DOHH2 (cell line): ENCODE results near the gene GRIN2A.

Source experiments
- H3F3A ChIP-seq: fragments of 200-600 bp; sonication (generic), shearing (Covaris generic); 2 replicates; pipeline ENCODE4 v1.6.0; 2016; ENCODE audit warnings: antibody characterized with exemption, mild to moderate bottlenecking; ENCODE audit not compliant: control insufficient read depth, insufficient read depth
- H3K27ac ChIP-seq: fragments of 200-600 bp; sonication (generic); 2 replicates; pipeline ENCODE4 v1.5.1; 2014; ENCODE audit warnings: low read depth, mild to moderate bottlenecking, low read length, moderate library complexity
- H3K27me3 ChIP-seq: fragments of 200-600 bp; sonication (generic); 2 replicates; pipeline ENCODE4 v1.6.1; 2014; ENCODE audit warnings: mild to moderate bottlenecking, low read length, mixed read lengths; ENCODE audit not compliant: control insufficient read depth
- H3K36me3 ChIP-seq: fragments of 200-600 bp; sonication (generic); 2 replicates; pipeline ENCODE4 v1.6.1; 2014; ENCODE audit warnings: mild to moderate bottlenecking, low read length, moderate library complexity, mixed read lengths; ENCODE audit not compliant: control insufficient read depth
- H3K4me1 ChIP-seq: fragments of 200-600 bp; sonication (generic); 2 replicates; pipeline ENCODE4 v1.6.1; 2014; ENCODE audit warnings: mild to moderate bottlenecking, low read length, mixed read lengths; ENCODE audit not compliant: control insufficient read depth
- H3K4me2 ChIP-seq: fragments of 200-600 bp; sonication (generic); 2 replicates; pipeline ENCODE4 v1.6.0; 2014; ENCODE audit warnings: mild to moderate bottlenecking, low read length, moderate library complexity
- H3K4me3 ChIP-seq: fragments of 200-600 bp; sonication (generic); 2 replicates; pipeline ENCODE4 v1.5.1; 2014; ENCODE audit warnings: mild to moderate bottlenecking, low read length, mixed read lengths
- H3K79me2 ChIP-seq: fragments of 200-600 bp; sonication (generic); 2 replicates; pipeline ENCODE4 v1.6.1; 2014; ENCODE audit warnings: mild to moderate bottlenecking, low read length, mixed read lengths; ENCODE audit not compliant: control insufficient read depth
- H3K9me2 ChIP-seq: fragments of 200-600 bp; sonication (generic); replicated peaks from 2 replicates; pipeline ENCODE4 v1.6.1; 2014; ENCODE audit warnings: mild to moderate bottlenecking, low read length, mixed read lengths; ENCODE audit not compliant: control insufficient read depth
- H3K9me3 ChIP-seq: fragments of 200-600 bp; sonication (generic); 2 replicates; pipeline ENCODE4 v1.6.1; 2014; ENCODE audit warnings: antibody characterized with exemption, low read length, mixed read lengths; ENCODE audit not compliant: control insufficient read depth, insufficient read depth
- H4K20me1 ChIP-seq: fragments of 200-600 bp; sonication (generic); 2 replicates; pipeline ENCODE4 v1.6.0; 2014; ENCODE audit warnings: low read depth, mild to moderate bottlenecking, antibody characterized with exemption, low read length, moderate library complexity; ENCODE audit not compliant: control insufficient read depth, insufficient read depth
- CTCF ChIP-seq: fragments of 200-600 bp; sonication (generic); IDR thresholded peaks from one replicate; pipeline ENCODE4 v1.5.1; 2014; ENCODE audit warnings: antibody characterized with exemption, mild to moderate bottlenecking, low read depth, low read length; ENCODE audit not compliant: poor library complexity, severe bottlenecking
- EZH2phosphoT487 ChIP-seq: fragments of 200-600 bp; sonication (generic); IDR thresholded peaks from 2 replicates; pipeline ENCODE4 v1.6.1; 2017; ENCODE audit warnings: borderline replicate concordance, mild to moderate bottlenecking, antibody characterized with exemption, low read length, moderate library complexity, mixed read lengths

Gene GRIN2A

DNA sequence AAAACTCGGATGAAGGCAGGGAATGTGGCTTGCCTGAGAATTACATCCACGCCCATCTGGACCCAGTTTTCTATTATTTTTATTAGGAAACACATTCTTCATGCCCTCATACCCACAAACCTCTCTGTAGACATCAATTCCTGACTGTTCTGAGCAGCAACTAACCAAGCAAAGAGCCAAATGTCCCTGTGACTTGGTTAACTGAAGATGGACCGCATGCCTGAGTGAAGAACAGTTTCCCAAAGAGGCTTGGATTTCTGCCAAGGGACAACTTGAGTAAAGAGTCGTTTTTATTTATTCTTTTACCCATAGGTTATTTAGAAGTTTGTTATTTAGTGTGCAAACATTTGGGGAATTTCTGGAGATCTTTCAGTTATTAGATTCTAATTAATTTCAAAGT is 259.8 kb downstream of the GRIN2A start:
- H4K20me1 ChIP-seq = no peaks in the 10 kb centered on the region
- H3K9me3 ChIP-seq = no peaks in the 10 kb centered on the region
- no peak overlapping the region for H3K4me2 ChIP-seq
- no peaks in the 10 kb centered on the region for H3K9me2 ChIP-seq
- H3K36me3 ChIP-seq = no peaks in the 10 kb centered on the region
- TF ChIP-seq EZH2phosphoT487 (no peak), CTCF (no peak)
- no peak overlapping the region for H3K27ac ChIP-seq
- no peaks in the 10 kb centered on the region for H3K4me1 ChIP-seq
- H3K27me3 ChIP-seq = no peaks in the 10 kb centered on the region
- H3K79me2 ChIP-seq = no peaks in the 10 kb centered on the region
- no peak overlapping the region for H3K4me3 ChIP-seq
- H3F3A ChIP-seq = no peaks in the 10 kb centered on the region

GRCh38 chr16:9921997-9922396 is 260.2 kb downstream of the GRIN2A start:
- H3K36me3 ChIP-seq = no peaks in the 10 kb centered on the region
- H3K9me2 ChIP-seq = no peaks in the 10 kb centered on the region
- no peaks in the 10 kb centered on the region for H4K20me1 ChIP-seq
- no peaks in the 10 kb centered on the region for H3F3A ChIP-seq
- no peaks in the 10 kb centered on the region for H3K4me1 ChIP-seq
- no peaks in the 10 kb centered on the region for H3K27me3 ChIP-seq
- no peak overlapping the region for H3K4me2 ChIP-seq
- H3K27ac ChIP-seq = no peak overlapping the region
- H3K4me3 ChIP-seq = no peak overlapping the region
- H3K9me3 ChIP-seq = no peaks in the 10 kb centered on the region
- no peaks in the 10 kb centered on the region for H3K79me2 ChIP-seq
- TF ChIP-seq CTCF (no peak), EZH2phosphoT487 (no peak)

DNA sequence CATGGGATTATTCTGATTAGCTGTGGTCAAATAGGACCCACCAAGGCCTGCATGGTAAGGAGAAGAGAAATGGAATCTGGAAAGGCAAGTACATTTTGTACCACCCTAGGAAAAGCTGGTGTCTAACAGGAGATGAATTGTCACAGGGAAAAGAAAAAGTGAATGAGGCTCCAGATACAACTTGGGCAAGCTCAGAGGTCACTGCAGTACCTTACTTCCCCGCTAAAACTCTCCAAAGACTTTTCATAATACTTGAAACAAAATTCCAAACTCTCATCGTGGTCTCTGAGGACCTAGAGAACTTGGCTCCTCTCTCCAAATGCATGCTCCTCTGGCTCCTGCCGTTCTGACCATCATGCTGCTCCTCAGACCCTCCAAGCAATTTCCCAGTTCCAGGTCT is 262.8 kb downstream of the GRIN2A start:
- no peaks in the 10 kb centered on the region for H3K9me3 ChIP-seq
- H3K36me3 ChIP-seq = no peaks in the 10 kb centered on the region
- H3K9me2 ChIP-seq = no peaks in the 10 kb centered on the region
- no peaks in the 10 kb centered on the region for H3K79me2 ChIP-seq
- H3K27ac ChIP-seq = no peak overlapping the region
- no peak overlapping the region for H3K4me3 ChIP-seq
- no peaks in the 10 kb centered on the region for H3K27me3 ChIP-seq
- H3K4me1 ChIP-seq = no peaks in the 10 kb centered on the region
- H4K20me1 ChIP-seq = no peaks in the 10 kb centered on the region
- TF ChIP-seq CTCF (no peak), EZH2phosphoT487 (no peak)
- no peak overlapping the region for H3K4me2 ChIP-seq
- H3F3A ChIP-seq = no peaks in the 10 kb centered on the region

GRCh38 chr16:9917691-9918090 is 264.5 kb downstream of the GRIN2A start:
- H3K9me3 ChIP-seq = no peaks in the 10 kb centered on the region
- H3K4me1 ChIP-seq = no peaks in the 10 kb centered on the region
- no peaks in the 10 kb centered on the region for H3K27me3 ChIP-seq
- H3F3A ChIP-seq = no peaks in the 10 kb centered on the region
- H3K27ac ChIP-seq = no peak overlapping the region
- H3K79me2 ChIP-seq = no peaks in the 10 kb centered on the region
- no peaks in the 10 kb centered on the region for H4K20me1 ChIP-seq
- TF ChIP-seq EZH2phosphoT487 (no peak), CTCF (no peak)
- H3K36me3 ChIP-seq = no peaks in the 10 kb centered on the region
- no peak overlapping the region for H3K4me3 ChIP-seq
- no peaks in the 10 kb centered on the region for H3K9me2 ChIP-seq
- H3K4me2 ChIP-seq = no peak overlapping the region
